GM23338 (cell line): ENCODE results near the gene DRP2. TPM values are rescaled to one million over a fixed set of nuclear protein-coding genes. Genes with fewer than 3 reads are reported as not detected.

Experiments
- ATAC-seq: fragments of 200-7000 bp; cut with Tn5 transposase; 3 replicates; pipeline ENCODE4 v1.9.1; 2020
- DNase-seq: peaks from one replicate; pipeline ENCODE4 v3.0.0-alpha.2; 2015; ENCODE audit warnings: low spot score
- H2AFZ ChIP-seq: fragments of 200-600 bp; sonication (generic); 2 replicates; pipeline ENCODE4 v1.8.0; 2016; ENCODE audit warnings: antibody characterized with exemption, mild to moderate bottlenecking, moderate library complexity
- H3F3A ChIP-seq: fragments of 200-600 bp; sonication (generic); replicated peaks from 2 replicates; pipeline ENCODE4 v1.8.0; 2017; ENCODE audit warnings: antibody characterized with exemption, mixed run types, low read depth
- H3K27ac ChIP-seq: fragments of 200-600 bp; sonication (generic); 2 replicates; pipeline ENCODE4 v1.6.1; 2016; ENCODE audit warnings: low read depth
- H3K27me3 ChIP-seq: fragments of 200-600 bp; sonication (generic); 2 replicates; pipeline ENCODE4 v1.8.0; 2016; ENCODE audit warnings: mild to moderate bottlenecking, mixed run types, moderate library complexity; ENCODE audit not compliant: insufficient read depth
- H3K36me3 ChIP-seq: fragments of 200-600 bp; sonication (generic); 2 replicates; pipeline ENCODE4 v1.8.0; 2016; ENCODE audit warnings: mild to moderate bottlenecking; ENCODE audit not compliant: insufficient read depth
- H3K4me1 ChIP-seq: fragments of 200-600 bp; sonication (generic); 2 replicates; pipeline ENCODE4 v1.8.0; 2016; ENCODE audit warnings: mild to moderate bottlenecking, moderate library complexity; ENCODE audit not compliant: insufficient read depth
- H3K4me2 ChIP-seq: fragments of 200-600 bp; sonication (generic); 2 replicates; pipeline ENCODE4 v1.7.1; 2017; ENCODE audit warnings: mixed run types
- H3K4me3 ChIP-seq: fragments of 200-600 bp; sonication (generic); 2 replicates; pipeline ENCODE4 v1.6.1; 2016; ENCODE audit warnings: mixed run types
- H3K79me2 ChIP-seq: fragments of 200-600 bp; sonication (generic); replicated peaks from 2 replicates; pipeline ENCODE4 v1.8.0; 2017; ENCODE audit warnings: mild to moderate bottlenecking; ENCODE audit not compliant: insufficient read depth
- H3K9me2 ChIP-seq: fragments of 200-600 bp; sonication (generic); 2 replicates; pipeline ENCODE4 v1.8.0; 2017; ENCODE audit not compliant: insufficient read depth
- H4K20me1 ChIP-seq: fragments of 200-600 bp; sonication (generic); replicated peaks from 2 replicates; pipeline ENCODE4 v1.8.0; 2017; ENCODE audit warnings: mild to moderate bottlenecking; ENCODE audit not compliant: insufficient read depth
- H3K27ac Mint-ChIP-seq: 2 replicates; pipeline ENCODE4 v1.8.0; 2020; ENCODE audit warnings: inconsistent platforms, mild to moderate bottlenecking, moderate library complexity, mixed read lengths
- H3K27me3 Mint-ChIP-seq: 3 replicates; pipeline ENCODE4 v1.8.0; 2022; ENCODE audit warnings: low read depth, mild to moderate bottlenecking, moderate library complexity, mixed read lengths, inconsistent platforms; ENCODE audit not compliant: insufficient read depth, poor library complexity
- H3K36me3 Mint-ChIP-seq: 3 replicates; pipeline ENCODE4 v1.8.0; 2021; ENCODE audit warnings: low read depth, mild to moderate bottlenecking, inconsistent platforms, moderate library complexity, mixed read lengths
- H3K4me1 Mint-ChIP-seq: 3 replicates; pipeline ENCODE4 v1.8.0; 2020; ENCODE audit warnings: mild to moderate bottlenecking, inconsistent platforms, mixed read lengths
- H3K4me3 Mint-ChIP-seq: 3 replicates; pipeline ENCODE4 v1.8.0; 2021; ENCODE audit warnings: moderate library complexity, mild to moderate bottlenecking, inconsistent platforms, mixed read lengths
- H3K9me3 Mint-ChIP-seq: 3 replicates; pipeline ENCODE4 v1.8.0; 2020; ENCODE audit warnings: moderate library complexity, mild to moderate bottlenecking, inconsistent platforms, mixed read lengths
- EZH2 ChIP-seq: fragments of 200-600 bp; sonication (generic); IDR thresholded peaks from one replicate; pipeline ENCODE4 v1.8.0; 2017; ENCODE audit warnings: antibody characterized with exemption, mild to moderate bottlenecking, low read depth; ENCODE audit not compliant: unreplicated experiment
- EZH2phosphoT487 ChIP-seq: fragments of 200-600 bp; sonication (generic); IDR thresholded peaks from one replicate; pipeline ENCODE4 v1.8.1; 2018; ENCODE audit warnings: antibody characterized with exemption; ENCODE audit not compliant: unreplicated experiment
- JUNB ChIP-seq: IDR thresholded peaks from one replicate; pipeline ENCODE4 v1.6.1; 2016; ENCODE audit warnings: antibody characterized with exemption; ENCODE audit not compliant: unreplicated experiment
- NANOG ChIP-seq: IDR thresholded peaks from 2 replicates; pipeline ENCODE4 v1.6.1; 2016; ENCODE audit warnings: antibody characterized with exemption, borderline replicate concordance
- POLR2AphosphoS5 ChIP-seq: IDR thresholded peaks from 2 replicates; pipeline ENCODE4 v1.6.1; 2016; ENCODE audit warnings: antibody characterized with exemption, low read depth
- STAT1 ChIP-seq: IDR thresholded peaks from one replicate; pipeline ENCODE4 v1.6.1; 2016; ENCODE audit warnings: antibody characterized with exemption; ENCODE audit not compliant: unreplicated experiment
- ZNF331 ChIP-seq: fragments of 250-450 bp; sonication (Bioruptor Pico); IDR thresholded peaks from 2 replicates; pipeline ENCODE4 v1.5.0; 2020; ENCODE audit warnings: low read depth, mild to moderate bottlenecking, moderate library complexity
- polyA plus RNA-seq: library from polyadenylated mRNA; unstranded; fragments of >200 nt; fragmentation: Nextera tagmentation; extraction: Ambion mirVana; gene quantifications from 2 replicates; pipeline ENCODE4 v1.2.1, GENCODE V29; 2016
- total RNA-seq: library from RNA; depleted of rRNA; stranded (reverse); fragments of >200 nt; shearing (Covaris generic); gene quantifications from 2 replicates; pipeline ENCODE4 v1.2.3, GENCODE V29; 2014
- TF ChIP-seq, protein P1 (sequence below): fragments of 250-450 bp; sonication (Bioruptor Pico); IDR thresholded peaks from 2 replicates; pipeline ENCODE4 v1.5.0; 2020; ENCODE audit warnings: mild to moderate bottlenecking, moderate library complexity
- TF ChIP-seq, protein P2 (sequence below): IDR thresholded peaks from 2 replicates; pipeline ENCODE4 v1.6.1; 2016; ENCODE audit warnings: antibody characterized with exemption

DRP2 gene
- total and polyA plus RNA-seq, 2 experiments from 2014 or later: 0.24 TPM; not detected in 1

DNA sequence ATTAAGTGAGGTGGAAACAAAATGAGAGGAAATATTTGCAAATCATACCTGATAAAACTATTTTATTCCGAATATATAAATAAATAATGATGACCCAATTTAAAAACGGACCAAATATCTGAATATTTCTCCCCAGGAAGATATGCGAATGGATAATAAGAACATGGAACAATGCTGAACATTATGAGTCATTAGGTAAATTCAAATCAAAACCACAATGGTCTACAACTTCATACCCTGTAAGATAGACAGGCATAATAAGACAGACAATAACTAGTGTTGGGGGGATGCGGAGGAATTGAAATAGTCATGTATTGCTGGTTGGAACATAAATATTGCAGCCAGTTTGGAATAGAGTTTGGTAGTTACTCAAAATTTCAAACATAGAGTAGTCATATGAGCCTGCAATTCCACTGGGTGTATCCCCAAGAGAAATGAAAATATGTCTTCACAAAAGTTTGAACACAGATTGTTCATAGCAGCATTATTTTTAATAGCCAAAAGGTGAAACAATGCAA lies 47.6 kb upstream of the DRP2 start (continued):
- TF ChIP-seq, protein P1, sequence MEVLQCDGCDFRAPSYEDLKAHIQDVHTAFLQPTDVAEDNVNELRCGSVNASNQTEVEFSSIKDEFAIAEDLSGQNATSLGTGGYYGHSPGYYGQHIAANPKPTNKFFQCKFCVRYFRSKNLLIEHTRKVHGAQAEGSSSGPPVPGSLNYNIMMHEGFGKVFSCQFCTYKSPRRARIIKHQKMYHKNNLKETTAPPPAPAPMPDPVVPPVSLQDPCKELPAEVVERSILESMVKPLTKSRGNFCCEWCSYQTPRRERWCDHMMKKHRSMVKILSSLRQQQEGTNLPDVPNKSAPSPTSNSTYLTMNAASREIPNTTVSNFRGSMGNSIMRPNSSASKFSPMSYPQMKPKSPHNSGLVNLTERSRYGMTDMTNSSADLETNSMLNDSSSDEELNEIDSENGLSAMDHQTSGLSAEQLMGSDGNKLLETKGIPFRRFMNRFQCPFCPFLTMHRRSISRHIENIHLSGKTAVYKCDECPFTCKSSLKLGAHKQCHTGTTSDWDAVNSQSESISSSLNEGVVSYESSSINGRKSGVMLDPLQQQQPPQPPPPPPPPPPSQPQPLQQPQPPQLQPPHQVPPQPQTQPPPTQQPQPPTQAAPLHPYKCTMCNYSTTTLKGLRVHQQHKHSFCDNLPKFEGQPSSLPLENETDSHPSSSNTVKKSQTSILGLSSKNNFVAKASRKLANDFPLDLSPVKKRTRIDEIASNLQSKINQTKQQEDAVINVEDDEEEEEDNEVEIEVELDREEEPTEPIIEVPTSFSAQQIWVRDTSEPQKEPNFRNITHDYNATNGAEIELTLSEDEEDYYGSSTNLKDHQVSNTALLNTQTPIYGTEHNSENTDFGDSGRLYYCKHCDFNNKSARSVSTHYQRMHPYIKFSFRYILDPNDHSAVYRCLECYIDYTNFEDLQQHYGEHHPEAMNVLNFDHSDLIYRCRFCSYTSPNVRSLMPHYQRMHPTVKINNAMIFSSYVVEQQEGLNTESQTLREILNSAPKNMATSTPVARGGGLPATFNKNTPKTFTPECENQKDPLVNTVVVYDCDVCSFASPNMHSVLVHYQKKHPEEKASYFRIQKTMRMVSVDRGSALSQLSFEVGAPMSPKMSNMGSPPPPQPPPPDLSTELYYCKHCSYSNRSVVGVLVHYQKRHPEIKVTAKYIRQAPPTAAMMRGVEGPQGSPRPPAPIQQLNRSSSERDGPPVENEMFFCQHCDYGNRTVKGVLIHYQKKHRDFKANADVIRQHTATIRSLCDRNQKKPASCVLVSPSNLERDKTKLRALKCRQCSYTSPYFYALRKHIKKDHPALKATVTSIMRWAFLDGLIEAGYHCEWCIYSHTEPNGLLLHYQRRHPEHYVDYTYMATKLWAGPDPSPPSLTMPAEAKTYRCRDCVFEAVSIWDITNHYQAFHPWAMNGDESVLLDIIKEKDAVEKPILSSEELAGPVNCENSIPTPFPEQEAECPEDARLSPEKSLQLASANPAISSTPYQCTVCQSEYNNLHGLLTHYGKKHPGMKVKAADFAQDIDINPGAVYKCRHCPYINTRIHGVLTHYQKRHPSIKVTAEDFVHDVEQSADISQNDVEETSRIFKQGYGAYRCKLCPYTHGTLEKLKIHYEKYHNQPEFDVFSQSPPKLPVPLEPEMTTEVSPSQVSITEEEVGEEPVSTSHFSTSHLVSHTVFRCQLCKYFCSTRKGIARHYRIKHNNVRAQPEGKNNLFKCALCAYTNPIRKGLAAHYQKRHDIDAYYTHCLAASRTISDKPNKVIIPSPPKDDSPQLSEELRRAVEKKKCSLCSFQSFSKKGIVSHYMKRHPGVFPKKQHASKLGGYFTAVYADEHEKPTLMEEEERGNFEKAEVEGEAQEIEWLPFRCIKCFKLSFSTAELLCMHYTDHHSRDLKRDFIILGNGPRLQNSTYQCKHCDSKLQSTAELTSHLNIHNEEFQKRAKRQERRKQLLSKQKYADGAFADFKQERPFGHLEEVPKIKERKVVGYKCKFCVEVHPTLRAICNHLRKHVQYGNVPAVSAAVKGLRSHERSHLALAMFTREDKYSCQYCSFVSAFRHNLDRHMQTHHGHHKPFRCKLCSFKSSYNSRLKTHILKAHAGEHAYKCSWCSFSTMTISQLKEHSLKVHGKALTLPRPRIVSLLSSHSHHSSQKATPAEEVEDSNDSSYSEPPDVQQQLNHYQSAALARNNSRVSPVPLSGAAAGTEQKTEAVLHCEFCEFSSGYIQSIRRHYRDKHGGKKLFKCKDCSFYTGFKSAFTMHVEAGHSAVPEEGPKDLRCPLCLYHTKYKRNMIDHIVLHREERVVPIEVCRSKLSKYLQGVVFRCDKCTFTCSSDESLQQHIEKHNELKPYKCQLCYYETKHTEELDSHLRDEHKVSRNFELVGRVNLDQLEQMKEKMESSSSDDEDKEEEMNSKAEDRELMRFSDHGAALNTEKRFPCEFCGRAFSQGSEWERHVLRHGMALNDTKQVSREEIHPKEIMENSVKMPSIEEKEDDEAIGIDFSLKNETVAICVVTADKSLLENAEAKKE: no peak
- no peak for TF ChIP-seq STAT1
- TF ChIP-seq NANOG: no peak
- no peak for TF ChIP-seq EZH2

DNA sequence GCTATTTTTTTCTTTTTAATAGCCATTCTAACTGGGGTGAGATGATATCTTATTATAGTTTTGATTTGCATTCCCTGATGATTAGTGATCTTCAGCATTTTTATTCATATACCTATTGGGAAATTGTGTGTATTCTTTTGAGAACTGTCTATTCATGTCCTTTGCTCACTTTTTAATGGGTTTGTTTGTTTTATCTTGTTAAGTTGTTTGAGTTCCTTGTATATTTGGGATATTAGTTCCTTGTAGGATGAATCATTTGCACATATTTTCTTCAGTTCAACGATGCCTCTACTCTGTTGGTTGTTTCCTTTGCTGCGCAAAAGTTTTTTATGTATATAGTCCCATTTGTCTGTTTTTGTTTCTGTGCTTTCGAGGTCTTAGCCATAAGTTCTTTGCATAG lies 43.1 kb upstream of the DRP2 start:
- H4K20me1 ChIP-seq: no peaks in the 10 kb centered on the region
- H3K36me3 Mint-ChIP-seq: no peaks in the 10 kb centered on the region
- no peak for DNase-seq
- no peak overlapping the region for H3K4me3 Mint-ChIP-seq
- H3K27ac ChIP-seq: no peak overlapping the region
- no peak overlapping the region for H3K4me2 ChIP-seq
- no peaks in the 10 kb centered on the region for H3K4me1 ChIP-seq
- no peaks in the 10 kb centered on the region for H3K27me3 ChIP-seq
- no peaks in the 10 kb centered on the region for H3F3A ChIP-seq
- no peaks in the 10 kb centered on the region for H3K36me3 ChIP-seq
- H3K79me2 ChIP-seq: no peaks in the 10 kb centered on the region
- H3K27ac Mint-ChIP-seq: no peak overlapping the region
- no peaks in the 10 kb centered on the region for H3K4me1 Mint-ChIP-seq
- no peak overlapping the region for H3K4me3 ChIP-seq
- no peaks in the 10 kb centered on the region for H3K9me3 Mint-ChIP-seq
- no peak overlapping the region for H2AFZ ChIP-seq
- ATAC-seq: no peak
- H3K27me3 Mint-ChIP-seq: peaks cover 3% of the 10 kb centered on the region
- no peaks in the 10 kb centered on the region for H3K9me2 ChIP-seq
- TF ChIP-seq ZNF331 (no peak), EZH2 (no peak), STAT1 (no peak), JUNB (no peak), EZH2phosphoT487 (no peak), POLR2AphosphoS5 (no peak), NANOG (no peak)
- TF ChIP-seq, protein P2, sequence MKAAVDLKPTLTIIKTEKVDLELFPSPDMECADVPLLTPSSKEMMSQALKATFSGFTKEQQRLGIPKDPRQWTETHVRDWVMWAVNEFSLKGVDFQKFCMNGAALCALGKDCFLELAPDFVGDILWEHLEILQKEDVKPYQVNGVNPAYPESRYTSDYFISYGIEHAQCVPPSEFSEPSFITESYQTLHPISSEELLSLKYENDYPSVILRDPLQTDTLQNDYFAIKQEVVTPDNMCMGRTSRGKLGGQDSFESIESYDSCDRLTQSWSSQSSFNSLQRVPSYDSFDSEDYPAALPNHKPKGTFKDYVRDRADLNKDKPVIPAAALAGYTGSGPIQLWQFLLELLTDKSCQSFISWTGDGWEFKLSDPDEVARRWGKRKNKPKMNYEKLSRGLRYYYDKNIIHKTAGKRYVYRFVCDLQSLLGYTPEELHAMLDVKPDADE: no peak
- TF ChIP-seq, protein P1: no peak
